Right atrium auricular region (tissue), 2 donors: ENCODE measurements around the gene NEUROG3. TPM values are rescaled to one million over a fixed set of nuclear protein-coding genes. Genes with fewer than 3 reads are reported as not detected.

ENCODE experiments used
- DNase-seq: peaks from one replicate; pipeline ENCODE4 v3.0.0-alpha.2; 2019; ENCODE audit warnings: low spot score
- H3K27ac ChIP-seq, 2 donors: fragments of 200-600 bp; sonication (generic); 1 replicate in 1 of 2; 2 replicates in 1 of 2; pipeline ENCODE4 v1.5.1; 2016 to 2019
- H3K27me3 ChIP-seq, 2 donors: fragments of 200-600 bp; sonication (generic); one replicate each; pipeline versions ENCODE4 v1.5.1 to v1.6.0; 2017 to 2019
- H3K36me3 ChIP-seq: fragments of 200-600 bp; sonication (generic); one replicate; pipeline ENCODE4 v1.5.1; 2016
- H3K4me1 ChIP-seq, 2 donors: fragments of 200-600 bp; sonication (generic); one replicate each; pipeline versions ENCODE4 v1.5.1 to v1.6.0; 2017 to 2019
- H3K4me3 ChIP-seq, 2 donors: fragments of 200-600 bp; sonication (generic); 1 replicate in 1 of 2; 2 replicates in 1 of 2; pipeline ENCODE4 v1.5.1; 2017 to 2019; ENCODE audit warnings: mild to moderate bottlenecking in 1 of 2, moderate library complexity in 1 of 2
- H3K9me3 ChIP-seq, 2 donors: fragments of 200-600 bp; sonication (generic); one replicate each; pipeline ENCODE4 v1.5.1; 2019
- total RNA-seq, 2 donors: library from RNA; depleted of rRNA; stranded (reverse); fragments of >200 nt; gene quantifications; one replicate each; pipeline ENCODE4 v1.1.0, GENCODE V29; 2016
- TF ChIP-seq, protein P1 (sequence below), 2 donors: fragments of 200-600 bp; sonication (generic); IDR thresholded peaks; one replicate each; pipeline ENCODE4 v1.5.1; 2019; ENCODE audit warnings: antibody characterized with exemption in 2 of 2

NEUROG3 gene
- total RNA-seq, 2 donors from 2014 or later, result not detected

DNA sequence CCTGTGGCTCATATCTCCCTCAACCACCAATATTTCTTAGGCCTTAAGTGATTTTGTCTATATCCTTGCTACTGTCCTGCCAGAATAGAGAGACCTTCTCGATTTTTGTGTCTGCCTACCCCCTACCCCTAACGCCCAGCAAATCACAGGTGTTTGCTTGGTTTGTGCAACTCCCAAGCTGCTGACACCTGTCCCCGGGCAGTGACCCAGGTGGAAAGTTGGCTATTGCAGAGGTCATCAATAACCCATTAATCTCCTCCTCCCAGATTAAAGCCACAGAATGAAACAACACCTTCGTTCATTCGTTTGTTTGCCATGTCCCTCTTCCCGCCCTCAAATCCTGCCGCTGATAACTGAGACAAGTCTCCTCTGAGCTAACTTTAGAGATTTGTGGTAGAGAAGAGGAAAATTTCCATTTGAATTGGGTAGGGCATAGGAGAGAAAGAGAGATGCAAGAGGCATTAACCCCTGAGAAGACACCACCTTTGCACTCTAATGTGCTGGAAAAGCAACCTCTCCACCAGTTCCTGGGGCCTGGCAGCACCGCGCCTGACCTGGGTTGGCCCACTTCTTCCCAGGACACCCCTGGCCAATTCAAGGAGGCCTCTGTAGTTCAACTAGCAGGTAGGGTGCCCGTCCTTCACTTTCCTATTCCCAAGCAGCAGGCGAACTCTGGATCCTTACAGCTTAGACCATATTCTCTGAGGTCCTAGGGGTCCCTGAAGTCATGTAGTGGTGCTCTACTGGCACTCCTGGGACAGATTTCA is 3.0 kb downstream of the NEUROG3 start:
- no peaks in the 10 kb centered on the region for H3K36me3 ChIP-seq
- TF ChIP-seq, protein P1, sequence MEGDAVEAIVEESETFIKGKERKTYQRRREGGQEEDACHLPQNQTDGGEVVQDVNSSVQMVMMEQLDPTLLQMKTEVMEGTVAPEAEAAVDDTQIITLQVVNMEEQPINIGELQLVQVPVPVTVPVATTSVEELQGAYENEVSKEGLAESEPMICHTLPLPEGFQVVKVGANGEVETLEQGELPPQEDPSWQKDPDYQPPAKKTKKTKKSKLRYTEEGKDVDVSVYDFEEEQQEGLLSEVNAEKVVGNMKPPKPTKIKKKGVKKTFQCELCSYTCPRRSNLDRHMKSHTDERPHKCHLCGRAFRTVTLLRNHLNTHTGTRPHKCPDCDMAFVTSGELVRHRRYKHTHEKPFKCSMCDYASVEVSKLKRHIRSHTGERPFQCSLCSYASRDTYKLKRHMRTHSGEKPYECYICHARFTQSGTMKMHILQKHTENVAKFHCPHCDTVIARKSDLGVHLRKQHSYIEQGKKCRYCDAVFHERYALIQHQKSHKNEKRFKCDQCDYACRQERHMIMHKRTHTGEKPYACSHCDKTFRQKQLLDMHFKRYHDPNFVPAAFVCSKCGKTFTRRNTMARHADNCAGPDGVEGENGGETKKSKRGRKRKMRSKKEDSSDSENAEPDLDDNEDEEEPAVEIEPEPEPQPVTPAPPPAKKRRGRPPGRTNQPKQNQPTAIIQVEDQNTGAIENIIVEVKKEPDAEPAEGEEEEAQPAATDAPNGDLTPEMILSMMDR (IDR thresholded peaks at IDR 0.05), result no peak
- no peaks in the 10 kb centered on the region for H3K9me3 ChIP-seq
- no peak for DNase-seq
- no peak overlapping the region for H3K27ac ChIP-seq
- peaks cover 0 to 31% of the 10 kb centered on the region in 2 donors for H3K4me1 ChIP-seq
- peaks cover 12 to 56% of the 10 kb centered on the region in 2 donors for H3K27me3 ChIP-seq
- no peak overlapping the region for H3K4me3 ChIP-seq

DNA sequence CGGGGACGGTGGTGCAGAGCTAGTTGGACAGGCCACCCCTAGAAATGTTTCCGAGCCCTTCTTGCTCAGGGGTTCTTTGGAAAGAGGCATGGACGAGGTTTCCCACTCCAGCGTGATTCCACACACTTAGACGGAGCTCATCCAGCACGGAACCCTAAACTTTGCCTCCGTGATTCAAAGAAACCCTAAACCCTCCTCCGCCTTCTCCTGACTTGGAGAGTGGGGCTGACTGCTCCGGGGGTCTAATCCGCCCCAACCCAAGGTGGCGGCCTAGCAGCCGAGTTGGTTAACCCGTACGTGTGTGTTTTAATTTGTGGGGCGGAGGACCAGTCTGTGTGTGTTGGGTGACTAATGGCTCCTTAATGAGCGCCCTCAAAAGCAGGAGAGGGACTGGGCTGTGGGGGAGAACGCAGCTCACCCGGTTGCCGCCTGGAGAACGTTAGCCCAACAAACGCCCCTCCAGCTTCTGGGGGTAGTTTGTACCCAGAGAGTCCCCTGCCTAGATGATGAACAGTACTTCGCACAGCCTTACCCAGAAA is 3.8 kb downstream of the NEUROG3 start:
- no peaks in the 10 kb centered on the region for H3K36me3 ChIP-seq
- H3K4me3 ChIP-seq, result no peak overlapping the region
- H3K4me1 ChIP-seq, result peaks cover 0 to 26% of the 10 kb centered on the region in 2 donors
- no peaks in the 10 kb centered on the region for H3K9me3 ChIP-seq
- no peak for DNase-seq
- H3K27ac ChIP-seq, result no peak overlapping the region
- TF ChIP-seq, protein P1 (IDR thresholded peaks at IDR 0.05), result no peak
- H3K27me3 ChIP-seq, result peaks cover 12 to 56% of the 10 kb centered on the region in 2 donors

DNA sequence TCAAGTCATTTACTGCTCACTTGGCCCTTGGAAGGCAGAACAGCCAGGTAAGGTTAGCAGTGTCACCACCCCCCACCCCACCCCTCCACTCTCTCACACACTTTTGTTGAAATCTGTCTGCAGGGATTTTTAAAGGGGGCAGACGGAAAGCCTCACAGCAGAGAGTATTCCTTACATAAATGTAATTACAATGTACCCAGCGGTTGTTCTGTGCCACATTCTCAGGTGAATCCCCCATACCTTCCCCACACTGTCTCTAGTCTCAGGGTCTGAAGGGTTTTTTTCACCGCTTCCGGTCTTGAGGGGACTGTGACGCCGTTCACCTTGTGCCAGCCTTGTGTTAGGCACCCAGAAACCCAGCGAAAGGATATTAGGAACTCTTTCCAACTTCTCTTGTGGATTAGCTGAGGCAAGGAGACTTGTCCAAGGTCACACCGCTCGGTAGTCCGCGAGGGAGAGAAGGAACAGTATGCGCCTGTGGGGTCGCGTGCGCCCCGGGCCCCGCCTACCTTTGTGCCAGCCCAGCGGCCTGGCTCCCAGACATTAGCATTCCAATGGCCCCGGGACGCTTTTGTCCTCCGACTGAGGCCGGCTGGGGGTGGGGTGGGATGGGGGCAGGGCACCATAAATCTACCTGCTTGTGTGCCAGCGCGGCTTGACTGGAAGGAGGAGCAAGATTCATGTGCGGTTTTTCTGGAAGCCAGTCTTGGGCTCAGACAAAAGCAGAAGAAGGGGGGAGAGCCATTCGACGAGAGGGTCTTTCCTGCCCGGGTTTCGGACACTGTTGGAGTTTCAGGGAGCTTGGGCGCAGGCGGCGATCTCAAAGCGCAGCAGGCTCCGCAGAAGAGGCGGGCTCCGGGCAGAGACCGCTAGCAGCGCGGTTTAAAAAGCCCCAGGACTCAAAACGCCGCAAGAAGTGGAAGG is 4.5 kb downstream of the NEUROG3 start:
- peaks cover 0 to 20% of the 10 kb centered on the region in 2 donors for H3K4me1 ChIP-seq
- H3K9me3 ChIP-seq, result no peaks in the 10 kb centered on the region
- DNase-seq, result no peak
- no peaks in the 10 kb centered on the region for H3K36me3 ChIP-seq
- TF ChIP-seq, protein P1 (IDR thresholded peaks at IDR 0.05), result no peak
- H3K27me3 ChIP-seq, result peaks cover 12 to 51% of the 10 kb centered on the region in 2 donors
- no peak overlapping the region for H3K4me3 ChIP-seq
- no peak overlapping the region for H3K27ac ChIP-seq

DNA sequence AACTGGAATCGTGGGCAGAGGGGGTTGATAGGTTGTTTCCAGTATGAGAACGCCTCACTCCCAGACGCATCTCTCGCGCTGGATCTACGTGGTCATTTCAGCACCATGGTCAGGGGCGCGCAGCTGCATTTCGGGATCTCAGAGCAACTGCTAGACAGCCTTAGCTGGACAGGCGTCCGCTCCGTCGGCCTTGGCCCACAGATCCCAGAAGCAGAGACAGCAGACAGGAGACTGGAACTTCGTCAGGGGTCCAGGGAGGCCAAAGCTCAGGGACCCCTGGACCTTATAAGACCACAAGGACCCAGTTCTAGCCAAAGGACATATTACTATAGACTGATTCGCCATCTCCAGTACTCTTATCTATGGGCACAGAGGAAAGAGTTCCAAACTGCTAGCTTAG is 5.3 kb downstream of the NEUROG3 start:
- Histone ChIP-seq H3K4me1 (peaks cover 0 to 14% of the 10 kb centered on the region in 2 donors), H3K4me3 (no peak overlapping the region), H3K27me3 (peaks cover 7 to 45% of the 10 kb centered on the region in 2 donors), H3K27ac (no peak overlapping the region), H3K9me3 (no peaks in the 10 kb centered on the region), H3K36me3 (no peaks in the 10 kb centered on the region)
- TF ChIP-seq, protein P1 (IDR thresholded peaks at IDR 0.05), result no peak
- DNase-seq, result no peak

DNA sequence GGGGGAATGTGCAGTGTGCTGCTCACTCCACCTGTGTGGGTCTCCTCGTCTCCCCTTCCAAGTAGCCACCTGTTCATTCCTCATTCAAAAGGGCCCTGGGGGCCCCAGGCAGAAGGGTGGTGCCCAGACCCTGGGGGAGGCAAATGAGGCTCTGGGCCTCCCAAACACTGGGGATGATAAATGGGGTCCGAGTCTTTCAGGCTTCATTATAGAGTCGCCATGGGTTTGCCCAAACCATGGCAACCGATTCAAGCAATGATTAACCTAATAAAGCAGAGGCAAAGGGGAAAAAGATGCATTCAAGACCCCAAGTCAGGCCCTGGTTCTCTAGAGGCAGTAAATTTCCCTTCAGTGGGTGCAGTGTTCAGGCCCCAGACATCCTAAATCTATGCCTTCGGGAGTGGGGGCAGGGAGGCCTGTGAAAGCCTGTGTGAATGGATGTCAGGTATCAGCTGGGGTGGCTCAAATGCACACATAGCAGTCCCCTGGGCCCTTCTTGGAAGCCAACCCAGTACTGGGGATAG is 10.4 kb downstream of the NEUROG3 start:
- TF ChIP-seq, protein P1 (IDR thresholded peaks at IDR 0.05), result no peak
- Histone ChIP-seq H3K9me3 (no peaks in the 10 kb centered on the region), H3K27ac (no peak overlapping the region), H3K4me1 (no peaks in the 10 kb centered on the region), H3K36me3 (no peaks in the 10 kb centered on the region), H3K27me3 (no peaks in the 10 kb centered on the region), H3K4me3 (no peak overlapping the region)
- DNase-seq, result no peak
